Testis (tissue), 3 donors: Measurements from ENCODE around the gene KIAA1755. TPM values are rescaled to one million over a fixed set of nuclear protein-coding genes. Genes with fewer than 3 reads are reported as not detected.
A peak's percentile ranks its signal among the peaks of the same experiment; 100 is the strongest.

Source experiments
- DNase-seq: peaks from one replicate; pipeline ENCODE4 v3.0.0-alpha.2; 2019
- H3K27ac ChIP-seq, 2 donors: fragments of 200-600 bp; sonication (generic); one replicate each; pipeline ENCODE4 v1.5.1; 2019
- H3K27me3 ChIP-seq: fragments of 200-600 bp; sonication (generic); one replicate; pipeline ENCODE4 v1.5.1; 2019
- H3K36me3 ChIP-seq: fragments of 200-600 bp; sonication (generic); one replicate; pipeline ENCODE4 v1.5.1; 2017; ENCODE audit warnings: low read depth; ENCODE audit errors: missing control alignments
- H3K4me1 ChIP-seq: fragments of 200-600 bp; sonication (generic); one replicate; pipeline ENCODE4 v1.5.1; 2019
- H3K4me3 ChIP-seq, 2 donors: fragments of 200-600 bp; sonication (generic); one replicate each; pipeline ENCODE4 v1.5.1; 2017 to 2019
- H3K9me3 ChIP-seq: fragments of 200-600 bp; sonication (generic); one replicate; pipeline ENCODE4 v1.5.1; 2017
- POLR2A ChIP-seq: fragments of 450-650 bp; IDR thresholded peaks from one replicate; pipeline ENCODE4 v1.6.1; 2017; ENCODE audit warnings: antibody characterized with exemption, mild to moderate bottlenecking, moderate library complexity
- WGBS, 2 donors: methylation state at CpG; one replicate each; pipeline ENCODE4 v1.1.5; 2018; 5-methylcytosine and 5-hydroxymethylcytosine counted together
- intact Hi-C: fragments of 100-400 bp; cut with DNase I; formaldehyde crosslinking; loops from one replicate; pipeline ENCODE4 v1.15.1; 2023; ENCODE audit warnings: low total_unique reads
- polyA plus RNA-seq: library from polyadenylated mRNA; stranded (reverse); fragments of 350-450 nt; fragmentation: Illumina TruSeq; extraction: RNeasy Lipid Tissue Mini Kit (QIAGEN cat#74804); gene quantifications from one replicate; pipeline ENCODE4 v1.2.3, GENCODE V29; 2014; ENCODE audit warnings: low read depth, low replicate concordance; ENCODE audit not compliant: insufficient read depth
- total RNA-seq, 2 donors: library from RNA; depleted of rRNA; stranded (reverse); fragments of >200 nt; gene quantifications; one replicate each; pipeline ENCODE4 v1.2.3, GENCODE V29; 2016
- TF ChIP-seq, protein P1 (sequence below), 3 experiments: fragments of 450-650 bp in 2 of 3; fragments of 200-600 bp in 1 of 3; sonication (generic) in 1 of 3; IDR thresholded peaks; one replicate each; pipeline ENCODE4 v1.5.1; 2016 to 2019; ENCODE audit warnings: antibody characterized with exemption in 3 of 3, mild to moderate bottlenecking in 2 of 3, moderate library complexity in 1 of 3

Gene KIAA1755
- total and polyA plus RNA-seq, 3 donors from 2014 or later: 5.2 to 9.6 (median 7.6) TPM

DNA sequence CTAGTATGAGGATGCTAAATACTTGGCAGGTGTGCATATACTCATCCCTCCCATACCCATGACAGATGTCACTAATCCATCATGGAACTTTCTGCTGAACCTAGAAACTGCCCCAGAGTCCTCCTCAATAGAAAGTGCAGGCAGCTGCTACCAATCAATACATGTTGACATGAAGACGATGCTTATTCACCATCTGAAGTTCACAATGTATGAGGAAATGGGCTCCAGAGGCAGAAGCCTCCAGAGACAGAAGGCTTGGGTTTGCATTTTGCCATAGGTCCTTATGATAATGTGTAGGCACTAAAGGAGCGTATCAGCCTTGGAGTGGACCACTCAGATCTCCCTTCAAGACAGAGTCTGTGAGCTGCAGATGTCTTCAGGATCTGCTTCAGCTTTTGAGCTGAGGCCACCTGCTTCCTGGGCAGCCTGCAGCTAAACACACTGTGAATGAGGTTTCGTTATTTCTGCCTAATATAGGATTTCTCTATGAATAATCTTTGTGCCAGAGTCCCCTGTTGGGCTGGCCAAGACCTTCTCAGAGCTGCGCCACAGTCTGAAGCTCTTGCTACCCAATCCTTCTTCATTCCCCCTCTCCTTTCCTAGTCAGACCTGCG is 7.5 kb upstream of the KIAA1755 start:
- TF ChIP-seq, protein P1, sequence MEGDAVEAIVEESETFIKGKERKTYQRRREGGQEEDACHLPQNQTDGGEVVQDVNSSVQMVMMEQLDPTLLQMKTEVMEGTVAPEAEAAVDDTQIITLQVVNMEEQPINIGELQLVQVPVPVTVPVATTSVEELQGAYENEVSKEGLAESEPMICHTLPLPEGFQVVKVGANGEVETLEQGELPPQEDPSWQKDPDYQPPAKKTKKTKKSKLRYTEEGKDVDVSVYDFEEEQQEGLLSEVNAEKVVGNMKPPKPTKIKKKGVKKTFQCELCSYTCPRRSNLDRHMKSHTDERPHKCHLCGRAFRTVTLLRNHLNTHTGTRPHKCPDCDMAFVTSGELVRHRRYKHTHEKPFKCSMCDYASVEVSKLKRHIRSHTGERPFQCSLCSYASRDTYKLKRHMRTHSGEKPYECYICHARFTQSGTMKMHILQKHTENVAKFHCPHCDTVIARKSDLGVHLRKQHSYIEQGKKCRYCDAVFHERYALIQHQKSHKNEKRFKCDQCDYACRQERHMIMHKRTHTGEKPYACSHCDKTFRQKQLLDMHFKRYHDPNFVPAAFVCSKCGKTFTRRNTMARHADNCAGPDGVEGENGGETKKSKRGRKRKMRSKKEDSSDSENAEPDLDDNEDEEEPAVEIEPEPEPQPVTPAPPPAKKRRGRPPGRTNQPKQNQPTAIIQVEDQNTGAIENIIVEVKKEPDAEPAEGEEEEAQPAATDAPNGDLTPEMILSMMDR (IDR thresholded peaks at IDR 0.05): no peak
- no peak for TF ChIP-seq POLR2A
- H3K9me3 ChIP-seq: no peaks in the 10 kb centered on the region
- no peaks in the 10 kb centered on the region for H3K36me3 ChIP-seq
- intact Hi-C loops: no loop called here
- H3K4me3 ChIP-seq: no peak overlapping the region
- WGBS, 2 donors: 86 to 87% methylated on average over 5 of the region's 5 CpGs
- no peak for DNase-seq
- H3K4me1 ChIP-seq: peaks cover 6% of the 10 kb centered on the region
- no peak overlapping the region for H3K27ac ChIP-seq
- no peaks in the 10 kb centered on the region for H3K27me3 ChIP-seq

DNA sequence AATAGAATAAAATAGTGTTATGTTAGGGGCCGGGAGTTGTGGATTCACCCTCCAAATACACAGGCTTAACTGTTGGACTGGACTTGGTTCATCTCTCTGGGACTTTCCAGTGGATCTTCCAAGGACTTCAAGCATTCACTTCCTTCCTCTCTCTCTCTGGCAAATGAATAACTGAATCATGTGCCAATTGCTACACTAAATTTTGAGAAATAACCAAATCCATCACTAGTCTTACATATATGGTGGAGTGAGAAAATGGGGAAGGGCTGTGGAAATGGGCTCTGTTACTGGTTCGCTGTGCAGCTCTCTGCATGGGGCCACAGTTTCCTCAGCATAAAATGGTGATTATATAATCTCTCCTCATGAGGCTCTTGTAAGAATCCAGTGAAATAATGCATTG is 6.8 kb upstream of the KIAA1755 start:
- Histone ChIP-seq H3K4me3 (no peak overlapping the region), H3K27ac (no peak overlapping the region), H3K27me3 (no peaks in the 10 kb centered on the region), H3K36me3 (no peaks in the 10 kb centered on the region), H3K9me3 (no peaks in the 10 kb centered on the region), H3K4me1 (peaks cover 6% of the 10 kb centered on the region)
- no peak for DNase-seq
- no peak for TF ChIP-seq POLR2A
- TF ChIP-seq, protein P1 (IDR thresholded peaks at IDR 0.05): no peak
- intact Hi-C loops: no loop called here
- 58 to 68% methylated on average over 2 of the region's 2 CpGs for WGBS, 2 donors

DNA sequence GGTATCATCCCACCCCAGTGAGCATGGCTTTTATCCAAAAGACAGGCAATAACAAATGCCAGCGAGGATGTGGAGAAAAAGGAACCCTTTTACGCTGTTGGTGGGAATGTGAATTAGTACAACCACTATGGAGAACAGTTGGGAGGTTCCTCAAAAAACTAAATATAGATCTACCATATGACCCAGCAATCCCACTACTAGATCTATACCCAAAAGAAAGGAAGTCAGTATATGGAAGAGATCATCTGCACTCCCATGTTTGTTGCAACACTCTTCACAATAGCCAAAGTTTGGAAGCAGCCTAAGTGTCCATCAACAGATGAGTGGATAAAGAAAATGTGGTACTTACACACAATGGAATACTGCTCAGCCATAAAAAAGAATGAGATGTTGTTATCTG is 5.9 kb upstream of the KIAA1755 start:
- no peak overlapping the region for H3K27ac ChIP-seq
- H3K4me1 ChIP-seq: peaks cover 6% of the 10 kb centered on the region
- H3K4me3 ChIP-seq: no peak overlapping the region
- intact Hi-C loops: no loop called here
- no peaks in the 10 kb centered on the region for H3K27me3 ChIP-seq
- TF ChIP-seq POLR2A: no peak
- TF ChIP-seq, protein P1 (IDR thresholded peaks at IDR 0.05): no peak
- H3K9me3 ChIP-seq: no peaks in the 10 kb centered on the region
- 92 to 95% methylated on average over 2 of the region's 2 CpGs for WGBS, 2 donors
- no peaks in the 10 kb centered on the region for H3K36me3 ChIP-seq
- DNase-seq: no peak

DNA sequence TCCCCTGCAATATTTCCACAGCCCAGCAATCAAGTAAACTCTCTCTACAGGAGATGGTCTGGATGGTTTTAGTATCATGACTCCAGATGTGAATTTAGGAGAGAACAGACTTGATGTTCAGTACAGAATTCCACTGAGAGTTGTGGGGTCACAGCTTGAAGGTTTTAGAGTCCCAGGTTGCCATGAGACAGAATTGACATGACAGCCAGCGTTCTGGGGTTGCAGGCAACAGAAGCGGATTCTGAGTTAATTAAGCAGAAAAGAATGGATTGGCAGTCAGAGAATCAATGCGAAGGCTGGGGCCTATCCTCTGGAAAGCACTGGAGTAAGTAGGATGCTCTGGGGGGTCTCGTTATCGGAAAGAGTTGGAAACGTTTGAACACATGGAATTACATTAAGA is 2.4 kb upstream of the KIAA1755 start:
- TF ChIP-seq, protein P1 (IDR thresholded peaks at IDR 0.05): no peak
- no peak for TF ChIP-seq POLR2A
- Histone ChIP-seq H3K4me3 (no peak overlapping the region), H3K27ac (no peak overlapping the region), H3K4me1 (no peaks in the 10 kb centered on the region), H3K27me3 (no peaks in the 10 kb centered on the region), H3K36me3 (no peaks in the 10 kb centered on the region), H3K9me3 (no peaks in the 10 kb centered on the region)
- DNase-seq: no peak
- 71 to 76% methylated on average over 6 of the region's 6 CpGs for WGBS, 2 donors
- intact Hi-C loops: no loop called here

DNA sequence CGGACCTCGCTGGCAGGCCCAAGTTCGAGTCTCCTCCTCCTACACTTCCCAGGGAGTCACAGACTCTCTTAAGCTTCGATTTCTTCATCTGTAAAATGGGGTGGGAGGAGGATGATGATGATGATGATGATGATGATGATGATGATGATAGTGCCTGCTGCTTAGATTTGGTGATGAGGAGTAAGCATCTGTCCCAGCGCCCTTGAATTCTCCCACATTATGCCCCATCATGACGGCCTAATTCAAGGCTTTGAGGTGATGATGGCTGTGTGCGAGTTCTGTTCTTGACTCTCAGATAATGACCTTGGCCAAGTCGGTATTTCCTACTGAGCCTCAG is 487 bp upstream of the KIAA1755 start:
- 34 to 38% methylated on average over 8 of the region's 8 CpGs for WGBS, 2 donors
- H3K27ac ChIP-seq: peak overlapping the region; percentile 82 to 89
- H3K36me3 ChIP-seq: no peaks in the 10 kb centered on the region
- intact Hi-C loops: no loop called here
- H3K4me3 ChIP-seq: peak overlapping the region in 1 of 2 donors; percentile 68
- no peak for DNase-seq
- no peak for TF ChIP-seq POLR2A
- TF ChIP-seq, protein P1 (IDR thresholded peaks at IDR 0.05): no peak
- no peaks in the 10 kb centered on the region for H3K9me3 ChIP-seq
- peaks cover under 1% of the 10 kb centered on the region for H3K4me1 ChIP-seq
- no peaks in the 10 kb centered on the region for H3K27me3 ChIP-seq
